IMR-90 (cell line): ENCODE measurements around the gene MYOCD. TPM values are rescaled to one million over a fixed set of nuclear protein-coding genes. Genes with fewer than 3 reads are reported as not detected.

Source experiments
- ATAC-seq: fragments of 200-7000 bp; cut with Tn5 transposase; 2 replicates; pipeline ENCODE4 v1.9.1; 2020; ENCODE audit warnings: low read depth, mild to moderate bottlenecking, moderate library complexity
- BruUV-seq: library from RNA; stranded (reverse); fragments of 400-500 nt; replicated peaks from 2 replicates; lab custom pipeline; 2021; lab: Mats Ljungman, UMichigan
- CTCF ChIA-PET: fragments of 300-600 bp; formaldehyde crosslinking; extraction: SDS; loops from one replicate; lab custom pipeline; 2021; ENCODE audit warnings: antibody characterized with exemption; lab: Yijun Ruan, JAX
- POLR2A ChIA-PET: fragments of 300-600 bp; sonication (Branson Sonifier 250); formaldehyde crosslinking; loops from one replicate; lab custom pipeline; 2022; ENCODE audit warnings: antibody characterized with exemption; ENCODE audit not compliant: unreplicated experiment; lab: Charles Lee
- DNase-seq: peaks from one replicate; pipeline ENCODE4 v3.0.0; 2013
- H2AFZ ChIP-seq: replicated peaks from 2 replicates; pipeline ENCODE3; 2013; ENCODE audit warnings: low read length, mild to moderate bottlenecking; ENCODE audit not compliant: poor library complexity
- H2AK5ac ChIP-seq: 2 replicates; pipeline ENCODE4 v1.6.1; 2013; ENCODE audit warnings: low read depth, low read length, inconsistent platforms
- H2AK9ac ChIP-seq: replicated peaks from 2 replicates; pipeline ENCODE3; 2013; ENCODE audit warnings: mild to moderate bottlenecking, low read depth, low read length, moderate library complexity; ENCODE audit not compliant: poor library complexity
- H2BK120ac ChIP-seq: 2 replicates; pipeline ENCODE4 v1.6.1; 2013; ENCODE audit warnings: low read depth, low read length, inconsistent platforms
- H2BK15ac ChIP-seq: 3 replicates; pipeline ENCODE4 v1.6.1; 2013; ENCODE audit warnings: low read depth, low read length, inconsistent platforms
- H2BK20ac ChIP-seq: 2 replicates; pipeline ENCODE4 v1.6.1; 2013; ENCODE audit warnings: low read depth, mild to moderate bottlenecking, inconsistent platforms, low read length, moderate library complexity
- H2BK5ac ChIP-seq: 2 replicates; pipeline ENCODE4 v1.6.1; 2013; ENCODE audit warnings: mild to moderate bottlenecking, low read depth, low read length, inconsistent platforms; ENCODE audit not compliant: poor library complexity, severe bottlenecking
- H3K14ac ChIP-seq: replicated peaks from 2 replicates; pipeline ENCODE4 v1.6.1; 2013; ENCODE audit warnings: low read depth, low read length, inconsistent platforms
- H3K18ac ChIP-seq: 2 replicates; pipeline ENCODE4 v1.6.1; 2013; ENCODE audit warnings: low read depth, low read length, control low read depth
- H3K23ac ChIP-seq: 2 replicates; pipeline ENCODE4 v1.6.1; 2013; ENCODE audit warnings: low read depth, low read length, inconsistent platforms
- H3K27ac ChIP-seq: 2 replicates; pipeline ENCODE4 v1.5.1; 2013; ENCODE audit warnings: mild to moderate bottlenecking, control low read depth, low read length; ENCODE audit not compliant: insufficient read depth
- H3K27me3 ChIP-seq: 2 replicates; pipeline ENCODE4 v1.6.1; 2013; ENCODE audit warnings: low read length; ENCODE audit not compliant: control insufficient read depth, insufficient read depth
- H3K36me3 ChIP-seq: 2 replicates; pipeline ENCODE4 v1.6.1; 2013; ENCODE audit warnings: low read length, mixed read lengths; ENCODE audit not compliant: control insufficient read depth, insufficient read depth
- H3K4ac ChIP-seq: 2 replicates; pipeline ENCODE4 v1.6.1; 2013; ENCODE audit warnings: low read depth, low read length, inconsistent platforms
- H3K4me1 ChIP-seq: 2 replicates; pipeline ENCODE4 v1.6.1; 2013; ENCODE audit warnings: low read length, mixed read lengths; ENCODE audit not compliant: control insufficient read depth, insufficient read depth
- H3K4me2 ChIP-seq: 2 replicates; pipeline ENCODE4 v1.6.1; 2013; ENCODE audit warnings: low read depth, mild to moderate bottlenecking, control low read depth, low read length, moderate library complexity
- H3K4me3 ChIP-seq: 2 replicates; pipeline ENCODE4 v1.5.1; 2013; ENCODE audit warnings: low read depth, mild to moderate bottlenecking, control low read depth, low read length, moderate library complexity; ENCODE audit not compliant: insufficient read depth
- H3K56ac ChIP-seq: 2 replicates; pipeline ENCODE4 v1.6.1; 2013; ENCODE audit warnings: low read length, inconsistent platforms; ENCODE audit not compliant: insufficient read depth; ENCODE audit errors: extremely low read depth
- H3K79me1 ChIP-seq, 2 experiments: 2 replicates each; pipeline ENCODE4 v1.6.1; 2013; ENCODE audit warnings: low read length in 2 of 2, inconsistent platforms in 1 of 2, low read depth in 1 of 2
- H3K9ac ChIP-seq: 2 replicates; pipeline ENCODE4 v1.6.1; 2013; ENCODE audit warnings: low read depth, low read length, control low read depth
- H3K9me1 ChIP-seq: 2 replicates; pipeline ENCODE4 v1.6.1; 2013; ENCODE audit warnings: low read length, inconsistent platforms; ENCODE audit not compliant: insufficient read depth
- H3K9me3 ChIP-seq: 2 replicates; pipeline ENCODE4 v1.6.1; 2013; ENCODE audit warnings: low read length; ENCODE audit not compliant: control insufficient read depth, insufficient read depth
- H4K20me1 ChIP-seq: 2 replicates; pipeline ENCODE4 v1.6.1; 2013; ENCODE audit warnings: low read length, inconsistent platforms; ENCODE audit not compliant: insufficient read depth
- H4K5ac ChIP-seq: 2 replicates; pipeline ENCODE4 v1.6.1; 2013; ENCODE audit warnings: mild to moderate bottlenecking, low read depth, low read length, control low read depth
- H4K8ac ChIP-seq, 2 experiments: 2 replicates each; pipeline ENCODE4 v1.6.1; 2013; ENCODE audit warnings: low read depth in 2 of 2, low read length in 2 of 2, control low read depth in 1 of 2, inconsistent platforms in 1 of 2
- H4K91ac ChIP-seq: 2 replicates; pipeline ENCODE4 v1.6.1; 2013; ENCODE audit warnings: low read depth, low read length, inconsistent platforms; ENCODE audit not compliant: insufficient read depth
- POLR2A ChIP-seq: IDR thresholded peaks from 2 replicates; pipeline ENCODE4 v1.6.1; 2012; ENCODE audit warnings: mild to moderate bottlenecking, low read depth, low read length
- SMC3 ChIP-seq: fragments of 150-350 bp; IDR thresholded peaks from 2 replicates; pipeline ENCODE4 v1.6.1; 2016; ENCODE audit warnings: low read depth, mild to moderate bottlenecking, antibody characterized with exemption, low read length, moderate library complexity
- USF2 ChIP-seq: fragments of 150-350 bp; IDR thresholded peaks from 2 replicates; pipeline ENCODE4 v1.6.1; 2017; ENCODE audit warnings: mild to moderate bottlenecking, antibody characterized with exemption, low read length, low read depth
- WGBS, 2 experiments: methylation state at CpG; one replicate each; pipeline versions ENCODE4 v1.1.5 to v1.1.7; 2013; ENCODE audit warnings: missing lambda C conversion rate in 2 of 2; ENCODE audit not compliant: insufficient read length in 1 of 2; ENCODE audit errors: extremely low coverage in 2 of 2; 5-methylcytosine and 5-hydroxymethylcytosine counted together
- dilution Hi-C: fragments of 300-500 bp; cut with HindIII; formaldehyde crosslinking; loops from one replicate; pipeline ENCODE4 v1.14.3; 2018; ENCODE audit warnings: low sequenced_read_pairs; ENCODE audit not compliant: unreplicated experiment
- in situ Hi-C: fragments of 300-500 bp; cut with MboI; formaldehyde crosslinking; loops from 3 replicates; pipeline ENCODE4 v1.14.3; 2019; ENCODE audit warnings: low sequenced_read_pairs, inconsistent platforms, mixed read lengths
- intact Hi-C: fragments of 100-400 bp; cut with micrococcal nuclease; formaldehyde crosslinking; loops from 2 replicates; pipeline ENCODE4 v1.10.0; 2022
- polyA plus RNA-seq, 3 experiments: library from polyadenylated mRNA; depleted of rRNA; stranded (reverse); fragments of >200 nt; gene quantifications; 2 replicates each; pipeline ENCODE4 v1.2.3, GENCODE V29; 2012; ENCODE audit warnings: low replicate concordance in 1 of 3
- total RNA-seq: library from RNA; depleted of rRNA; stranded (reverse); fragments of >200 nt; gene quantifications from 2 replicates; pipeline ENCODE4 v1.2.3, GENCODE V29; 2012

MYOCD gene
- total and polyA plus RNA-seq, 2 of the 4 experiments (the other 2 are of a cell fraction) = 10.6 to 20.1 TPM

- no TSS peak for BruUV-seq
- in situ Hi-C loops (loop anchor here (5.0 to 10.0 kb wide), 4 partner anchors 119 to 484 kb away; no protein-coding TSS in a partner anchor), dilution Hi-C loops (no loop called here), intact Hi-C loops (loop anchor here (1.0 to 5.0 kb wide), 8 partner anchors 76 to 486 kb away; no protein-coding TSS in a partner anchor)
- Histone ChIP-seq H4K91ac (peak overlapping the region; percentile 75), H4K20me1 (no peaks in the 10 kb centered on the region), H2BK20ac (peak overlapping the region; percentile 78; the same call in 1 of the 2 replicates), H2BK5ac (peak overlapping the region; percentile 77), H3K9ac (peak overlapping the region; percentile 95; the same call in 1 of the 2 replicates), H3K14ac (peak overlapping the region; percentile 91; the same call in 1 of the 2 replicates), H3K4me2 (peak overlapping the region; percentile 92), H3K23ac (peak overlapping the region; percentile 92), H3K79me1 (peaks cover 14 to 55% of the 10 kb centered on the region in 2 experiments), H3K4ac (peak overlapping the region; percentile 84), H3K4me3 (peak overlapping the region; percentile 94; the same call in 1 of the 2 replicates), H2BK15ac (peak overlapping the region; percentile 55; the same call in 1 of the 3 replicates), H3K9me1 (peaks cover 2% of the 10 kb centered on the region; the same call in 1 of the 2 replicates), H4K8ac (peak overlapping the region; percentile 16 to 36; a peak in 3 of 4 replicates), H3K36me3 (no peaks in the 10 kb centered on the region), H3K27ac (peak overlapping the region; percentile 70), H2AK9ac (no peak overlapping the region), H3K56ac (peak overlapping the region; percentile 56), H3K4me1 (peaks cover 7% of the 10 kb centered on the region), H2AK5ac (peak overlapping the region; percentile 72), H2AFZ (no peak overlapping the region), H3K9me3 (no peaks in the 10 kb centered on the region), H2BK120ac (peak overlapping the region; percentile 93), H4K5ac (peak overlapping the region; percentile 36; the same call in 1 of the 2 replicates), H3K27me3 (no peaks in the 10 kb centered on the region), H3K18ac (peak overlapping the region; percentile 68; the same call in 1 of the 2 replicates)
- DNase-seq = no peak
- ATAC-seq = no peak
- POLR2A ChIA-PET = no interaction called here
- no CpG with 5 or more reads among the region's 6 CpGs for WGBS, 2 experiments
- CTCF ChIA-PET = interaction anchor here (0.9 to 4.9 kb wide), 12 partner anchors 39 to 486 kb away, joined by 3 to 21 read pairs (median 6); no protein-coding TSS in a partner anchor
- no peak for TF ChIP-seq USF2
- peak; percentile 5; the same call in 1 of the 2 replicates for TF ChIP-seq POLR2A
- no peak for TF ChIP-seq SMC3
These were observed 1.0 kb downstream of the MYOCD start for GRCh38 chr17:12666718-12667117.
